HTR-8/SVneo (cell line): ENCODE measurements around the gene ZNF235.
"Not testable (repeated sequence)": the region's sequence is repeated elsewhere in the genome, so short reads cannot be mapped to it uniquely, and the experiment has no call there.

Experiments
- DNase-seq: peaks from one replicate; pipeline ENCODE4 v3.0.0; 2011; ENCODE audit warnings: low spot score, mixed read lengths; ENCODE audit not compliant: insufficient read length
- FAIRE-seq: peaks from 2 replicates; lab custom pipeline; 2011; peaks lifted over from hg19 to GRCh38; lab: Jason Lieb, UNC

The ZNF235 gene

DNA sequence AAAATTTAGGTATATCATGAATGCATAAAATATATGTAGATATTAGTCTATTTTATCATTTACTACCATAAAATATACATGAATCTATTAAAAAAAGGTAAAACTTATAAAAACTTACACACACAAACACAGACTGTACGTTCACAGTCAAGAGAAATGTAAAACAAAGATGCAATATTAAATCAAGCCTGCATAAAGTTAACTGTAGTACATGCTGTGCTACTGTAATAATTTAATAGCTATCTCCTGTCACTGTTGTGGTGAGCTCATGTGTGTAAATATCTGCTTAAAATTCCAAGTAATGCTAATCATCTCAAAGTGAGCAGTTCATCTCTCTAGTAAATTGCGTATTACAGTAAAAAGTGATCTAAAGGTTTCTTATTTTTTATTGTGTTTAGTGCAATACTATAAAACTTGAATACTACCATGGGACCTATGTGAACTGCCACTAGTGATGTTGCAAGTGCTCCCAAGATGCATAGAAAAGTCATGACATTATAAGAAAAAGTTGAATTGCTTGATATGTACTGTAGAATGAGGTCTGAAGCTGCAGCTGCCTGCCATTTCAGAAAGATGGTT is 45.9 kb downstream of the ZNF235 start:
- FAIRE-seq: no peak
- DNase-seq: no peak

DNA sequence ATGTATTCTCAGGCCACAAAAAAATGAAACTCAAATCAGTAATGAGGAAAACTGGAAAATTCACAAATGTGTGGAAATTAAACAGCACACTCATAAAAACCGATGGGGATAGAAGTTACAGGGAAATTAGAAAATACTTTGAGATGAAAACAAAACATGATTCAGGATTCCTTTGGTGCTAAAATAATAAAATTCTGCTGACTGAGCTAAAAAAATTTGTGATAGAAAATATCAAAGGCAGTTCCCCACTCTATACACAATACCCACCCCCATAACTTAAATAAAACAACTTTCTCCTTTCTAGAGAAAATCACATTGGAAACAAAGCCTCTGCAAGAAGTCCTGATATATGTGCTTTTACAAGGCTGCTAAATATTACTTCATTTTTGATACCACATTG is 46.7 kb downstream of the ZNF235 start:
- no peak for DNase-seq
- FAIRE-seq: no peak

DNA sequence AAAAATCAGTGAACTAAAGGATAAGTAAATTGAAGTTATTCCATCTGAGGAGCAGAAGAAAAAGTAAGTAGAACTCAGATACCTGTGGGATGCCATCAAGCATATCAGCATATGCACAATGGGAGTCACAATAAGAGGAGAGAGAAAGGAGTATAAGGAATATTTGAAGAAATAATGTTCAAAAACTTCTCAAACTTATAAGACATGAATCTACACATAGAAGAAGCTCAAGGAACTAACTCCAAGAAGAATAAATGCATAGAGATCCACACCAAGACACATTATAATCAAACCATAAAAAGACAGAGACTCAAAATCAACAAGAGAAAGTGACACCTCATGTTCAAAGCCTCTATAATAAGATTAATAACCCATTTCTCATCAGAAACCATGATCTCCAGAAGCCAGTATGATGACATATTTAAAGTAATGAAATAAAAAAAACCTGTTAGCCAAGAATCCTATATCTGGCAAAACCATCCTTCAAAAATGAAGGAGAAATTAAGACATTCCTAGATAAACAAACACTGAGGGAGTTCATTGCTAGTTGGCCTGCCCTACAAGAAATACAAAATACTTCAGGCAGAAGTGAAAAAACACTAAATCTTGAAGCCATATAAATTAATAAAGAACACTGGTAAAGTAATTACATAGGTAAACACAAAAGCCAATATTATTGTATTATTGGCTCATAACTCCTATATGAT is 49.0 kb downstream of the ZNF235 start:
- no peak for DNase-seq
- no peak for FAIRE-seq

DNA sequence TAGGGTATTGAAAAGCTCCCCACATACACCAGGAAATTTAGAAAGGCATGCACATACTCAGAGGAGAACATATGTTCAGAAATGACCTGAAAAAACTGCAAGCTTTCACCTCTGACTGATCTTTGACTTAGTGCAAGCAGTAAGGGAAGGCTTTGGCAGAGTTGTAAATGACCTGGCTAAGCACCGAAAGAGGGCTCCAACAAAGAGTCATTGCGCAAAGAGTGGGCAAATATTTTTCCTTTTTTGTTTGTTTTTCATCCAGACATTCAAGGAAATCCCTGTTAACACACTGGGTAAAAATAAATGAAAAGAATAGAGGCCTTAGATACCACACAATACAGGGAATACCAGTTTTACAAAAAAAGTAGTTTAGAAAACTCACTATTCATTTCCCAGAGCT is 50.3 kb downstream of the ZNF235 start:
- DNase-seq: no peak
- no peak for FAIRE-seq

DNA sequence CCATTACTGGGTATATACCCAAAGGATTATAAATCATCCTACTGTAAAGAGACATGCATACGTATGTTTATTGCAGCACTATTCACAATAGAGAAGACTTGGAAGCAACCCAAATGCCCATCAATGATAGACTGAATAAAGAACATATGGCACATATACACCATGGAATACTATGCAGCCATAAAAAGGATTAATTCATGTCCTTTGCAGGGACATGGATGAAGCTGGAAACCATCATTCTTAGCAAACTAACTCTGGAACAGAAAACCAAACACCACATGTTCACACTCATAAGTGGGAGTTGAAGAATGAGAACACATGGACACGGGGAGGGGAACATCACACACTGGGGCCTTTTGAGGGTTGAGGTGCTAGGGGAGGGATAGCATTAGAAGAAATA is 51.4 kb downstream of the ZNF235 start:
- DNase-seq, FAIRE-seq: not testable (repeated sequence)

DNA sequence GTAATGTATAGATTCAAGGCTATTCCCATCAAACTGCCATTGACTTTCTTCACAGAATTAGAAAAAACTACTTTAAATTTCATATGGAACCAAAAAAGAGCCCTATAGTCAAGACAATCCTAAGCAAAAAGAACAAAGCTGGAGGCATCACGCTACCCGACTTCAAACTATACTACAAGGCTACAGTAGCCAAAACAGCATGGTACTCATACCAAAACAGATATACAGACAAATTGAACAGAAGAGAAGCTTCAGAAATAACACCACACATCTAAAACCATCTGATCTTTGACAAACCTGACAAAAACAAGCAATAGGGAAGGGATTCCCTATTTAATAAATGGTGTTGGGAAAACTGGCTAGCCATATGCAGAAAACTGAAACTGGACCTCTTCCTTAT is 52.5 kb downstream of the ZNF235 start:
- not testable (repeated sequence) for FAIRE-seq, DNase-seq

DNA sequence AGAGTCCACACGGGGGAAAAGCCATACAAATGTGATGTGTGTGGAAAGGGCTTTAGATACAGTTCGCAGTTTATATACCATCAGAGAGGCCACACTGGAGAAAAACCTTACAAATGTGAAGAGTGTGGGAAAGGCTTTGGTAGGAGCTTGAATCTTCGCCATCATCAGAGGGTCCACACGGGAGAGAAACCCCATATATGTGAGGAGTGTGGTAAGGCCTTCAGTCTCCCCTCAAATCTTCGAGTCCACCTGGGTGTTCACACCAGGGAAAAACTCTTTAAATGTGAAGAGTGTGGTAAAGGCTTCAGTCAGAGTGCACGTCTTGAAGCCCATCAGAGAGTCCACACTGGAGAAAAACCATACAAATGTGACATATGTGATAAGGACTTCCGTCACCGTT is 68.4 kb downstream of the ZNF235 start:
- no peak for DNase-seq
- FAIRE-seq: no peak
